H1 (cell line): ENCODE measurements around the gene CHRNG. TPM values are rescaled to one million over a fixed set of nuclear protein-coding genes. Genes with fewer than 3 reads are reported as not detected.

Experiments used
- CTCF ChIA-PET: fragments of 300-600 bp; sonication (Branson Sonifier 250); formaldehyde crosslinking; loops from one replicate; lab custom pipeline; 2021; ENCODE audit not compliant: partially characterized antibody; lab: Charles Lee
- POLR2A ChIA-PET: fragments of 300-600 bp; sonication (Branson Sonifier 250); formaldehyde crosslinking; loops from one replicate; lab custom pipeline; 2021; ENCODE audit warnings: inconsistent platforms; ENCODE audit not compliant: partially characterized antibody; lab: Charles Lee
- DNase-seq, 2 experiments: peaks; one replicate each; pipeline versions ENCODE4 v3.0.0 to v3.0.0-alpha.2; 2010 to 2022; ENCODE audit warnings: low spot score in 2 of 2, low read depth in 1 of 2, mixed read lengths in 1 of 2
- FAIRE-seq: peaks from 2 replicates; lab custom pipeline; 2011; peaks lifted over from hg19 to GRCh38; lab: Jason Lieb, UNC
- H2AFZ ChIP-seq: 2 replicates; pipeline ENCODE4 v1.8.1; 2012; ENCODE audit warnings: low read length, inconsistent platforms
- H2AK5ac ChIP-seq: 2 replicates; pipeline ENCODE4 v1.6.1; 2013; ENCODE audit warnings: low read depth, low read length
- H2BK120ac ChIP-seq: replicated peaks from 2 replicates; pipeline ENCODE3; 2013; ENCODE audit warnings: low read depth, low read length, inconsistent platforms
- H2BK12ac ChIP-seq: 2 replicates; pipeline ENCODE4 v1.6.1; 2013; ENCODE audit warnings: low read depth, low read length
- H2BK15ac ChIP-seq: 2 replicates; pipeline ENCODE4 v1.6.1; 2013; ENCODE audit warnings: low read length
- H2BK20ac ChIP-seq: 2 replicates; pipeline ENCODE4 v1.6.1; 2013; ENCODE audit warnings: low read length
- H2BK5ac ChIP-seq: 2 replicates; pipeline ENCODE4 v1.6.1; 2013; ENCODE audit warnings: low read depth, low read length
- H3K14ac ChIP-seq: 2 replicates; pipeline ENCODE4 v1.6.1; 2013; ENCODE audit warnings: inconsistent platforms; ENCODE audit not compliant: insufficient read length
- H3K18ac ChIP-seq: 2 replicates; pipeline ENCODE4 v1.6.1; 2013; ENCODE audit warnings: low read length; ENCODE audit errors: extremely low read depth
- H3K23ac ChIP-seq: 2 replicates; pipeline ENCODE4 v1.6.1; 2013; ENCODE audit warnings: inconsistent platforms; ENCODE audit not compliant: insufficient read length
- H3K23me2 ChIP-seq: 2 replicates; pipeline ENCODE4 v1.6.1; 2013; ENCODE audit warnings: low read depth, low read length
- H3K27ac ChIP-seq: 2 replicates; pipeline ENCODE4 v1.6.1; 2011; ENCODE audit warnings: low read depth, low read length, inconsistent platforms
- H3K27me3 ChIP-seq, 4 experiments: replicated peaks in 1 of 4; 1 replicate in 1 of 4; 2 replicates in 3 of 4; pipeline versions ENCODE4 v1.6.1 to v1.8.1; 2011 to 2013; ENCODE audit warnings: low read length in 3 of 4, mild to moderate bottlenecking in 3 of 4, inconsistent platforms in 2 of 4, mixed read lengths in 2 of 4, moderate library complexity in 1 of 4; ENCODE audit not compliant: control insufficient read depth in 3 of 4, insufficient read depth in 3 of 4; ENCODE audit errors: extremely low read depth in 1 of 4
- H3K36me3 ChIP-seq, 4 experiments: 2 replicates each; pipeline versions ENCODE4 v1.6.1 to v1.8.1; 2011 to 2013; ENCODE audit warnings: mild to moderate bottlenecking in 4 of 4, low read length in 3 of 4, moderate library complexity in 2 of 4, control low read depth in 1 of 4, inconsistent platforms in 1 of 4; ENCODE audit not compliant: insufficient read depth in 4 of 4, control insufficient read depth in 2 of 4
- H3K4ac ChIP-seq: replicated peaks from 2 replicates; pipeline ENCODE3; 2013; ENCODE audit warnings: low read length, low read depth, mixed read lengths, inconsistent platforms; ENCODE audit not compliant: insufficient read length
- H3K4me1 ChIP-seq, 4 experiments: replicated peaks in 1 of 4; 1 replicate in 1 of 4; 2 replicates in 3 of 4; pipeline versions ENCODE4 v1.6.1 to v1.8.1; 2011 to 2013; ENCODE audit warnings: low read length in 3 of 4, inconsistent platforms in 2 of 4, mixed read lengths in 1 of 4; ENCODE audit not compliant: insufficient read depth in 4 of 4, control insufficient read depth in 3 of 4
- H3K4me2 ChIP-seq, 2 experiments: 2 replicates each; pipeline versions ENCODE4 v1.6.1 to v1.8.1; 2011 to 2013; ENCODE audit warnings: low read depth in 2 of 2, low read length in 2 of 2, control low read depth in 1 of 2, inconsistent platforms in 1 of 2, mild to moderate bottlenecking in 1 of 2; ENCODE audit not compliant: insufficient read depth in 1 of 2
- H3K4me3 ChIP-seq, 4 experiments: fragments of 200-600, 300-600 bp in 1 of 4; sonication (generic), shearing (Covaris generic), sonication (Bioruptor Twin) in 1 of 4; 2 replicates each; pipeline versions ENCODE4 v1.5.1 to v1.8.1; 2011 to 2016; ENCODE audit warnings: low read length in 4 of 4, low read depth in 3 of 4, control low read depth in 2 of 4, inconsistent platforms in 2 of 4, mild to moderate bottlenecking in 2 of 4, mixed read lengths in 1 of 4, moderate library complexity in 1 of 4; ENCODE audit not compliant: insufficient read depth in 2 of 4; ENCODE audit errors: extremely low read depth in 1 of 4
- H3K56ac ChIP-seq: replicated peaks from 2 replicates; pipeline ENCODE3; 2013; ENCODE audit warnings: low read depth, mild to moderate bottlenecking, mixed read lengths, low read length, inconsistent platforms; ENCODE audit not compliant: insufficient read length
- H3K79me1 ChIP-seq: 2 replicates; pipeline ENCODE4 v1.6.1; 2013; ENCODE audit warnings: low read depth, low read length, control low read depth
- H3K79me2 ChIP-seq, 2 experiments: 2 replicates each; pipeline versions ENCODE4 v1.6.1 to v1.8.1; 2012 to 2013; ENCODE audit warnings: low read length in 2 of 2, mild to moderate bottlenecking in 2 of 2, inconsistent platforms in 1 of 2; ENCODE audit not compliant: insufficient read depth in 2 of 2, control insufficient read depth in 1 of 2
- H3K9ac ChIP-seq, 4 experiments: replicated peaks in 1 of 4; 1 replicate in 1 of 4; 2 replicates in 3 of 4; pipeline versions ENCODE4 v1.6.1 to v1.8.1; 2011 to 2013; ENCODE audit warnings: low read depth in 3 of 4, low read length in 3 of 4, control low read depth in 2 of 4, mild to moderate bottlenecking in 2 of 4, moderate library complexity in 2 of 4, inconsistent platforms in 1 of 4; ENCODE audit errors: extremely low read depth in 1 of 4
- H3K9me3 ChIP-seq, 2 experiments: 2 replicates each; pipeline versions ENCODE4 v1.6.1 to v1.8.1; 2012 to 2013; ENCODE audit warnings: mild to moderate bottlenecking in 2 of 2, moderate library complexity in 2 of 2, control low read depth in 1 of 2, inconsistent platforms in 1 of 2, low read depth in 1 of 2, low read length in 1 of 2, mixed read lengths in 1 of 2; ENCODE audit not compliant: insufficient read depth in 2 of 2
- H4K20me1 ChIP-seq, 2 experiments: replicated peaks in 1 of 2; 2 replicates each; pipeline versions ENCODE3 to v1.8.1; 2011 to 2013; ENCODE audit warnings: inconsistent platforms in 2 of 2, low read length in 2 of 2, mild to moderate bottlenecking in 1 of 2; ENCODE audit not compliant: insufficient read depth in 2 of 2, control insufficient read depth in 1 of 2
- H4K5ac ChIP-seq: 2 replicates; pipeline ENCODE4 v1.6.1; 2013; ENCODE audit warnings: low read length, low read depth, mixed read lengths, inconsistent platforms; ENCODE audit not compliant: insufficient read length
- H4K8ac ChIP-seq: 2 replicates; pipeline ENCODE4 v1.8.0; 2013; ENCODE audit warnings: mild to moderate bottlenecking, moderate library complexity, low read length, inconsistent platforms; ENCODE audit not compliant: insufficient read depth; ENCODE audit errors: extremely low read depth
- H4K91ac ChIP-seq: replicated peaks from 2 replicates; pipeline ENCODE3; 2013; ENCODE audit warnings: low read length, mixed read lengths, inconsistent platforms; ENCODE audit not compliant: insufficient read length
- CEBPB ChIP-seq: IDR thresholded peaks from 2 replicates; pipeline ENCODE4 v1.6.1; 2012; ENCODE audit warnings: low read depth, low read length
- GTF2F1 ChIP-seq: IDR thresholded peaks from 2 replicates; pipeline ENCODE4 v1.6.1; 2012; ENCODE audit warnings: low read depth, low read length, improper control_type of control experiment, borderline replicate concordance
- JUN ChIP-seq: IDR thresholded peaks from 2 replicates; pipeline ENCODE4 v1.6.1; 2011; ENCODE audit warnings: low read depth, mild to moderate bottlenecking, improper control_type of control experiment, low read length
- SAP30 ChIP-seq: fragments of 300-600 bp; sonication (generic); IDR thresholded peaks from 2 replicates; pipeline ENCODE4 v1.7.1; 2012; ENCODE audit warnings: low read length, moderate library complexity, mild to moderate bottlenecking, inconsistent platforms; ENCODE audit not compliant: insufficient read depth, insufficient replicate concordance
- SIRT6 ChIP-seq: IDR thresholded peaks from one replicate; pipeline ENCODE4 v1.7.1; 2012; ENCODE audit warnings: low read length, inconsistent platforms
- SP4 ChIP-seq: IDR thresholded peaks from 2 replicates; pipeline ENCODE4 v1.6.1; 2012; ENCODE audit warnings: low read length, inconsistent platforms
- YY1 ChIP-seq: IDR thresholded peaks from 2 replicates; pipeline ENCODE4 v1.6.1; 2011; ENCODE audit warnings: low read depth, mild to moderate bottlenecking, low read length
- WGBS, 2 experiments: shearing (Covaris generic) in 1 of 2; methylation state at CpG; one replicate each; pipeline versions ENCODE4 v1.1.6 to v1.1.7; 2013 to 2015; ENCODE audit warnings: low lambda C conversion rate in 2 of 2, mixed read lengths in 2 of 2, inconsistent platforms in 1 of 2, low coverage in 1 of 2, missing lambda C conversion rate in 1 of 2; ENCODE audit not compliant: insufficient replicate concordance in 2 of 2, insufficient coverage in 1 of 2, insufficient read length in 1 of 2; ENCODE audit errors: extremely low coverage in 1 of 2, missing lambda C conversion rate in 1 of 2; 5-methylcytosine and 5-hydroxymethylcytosine counted together
- polyA plus RNA-seq, 7 experiments: library from polyadenylated mRNA; depleted of rRNA in 3 of 7; stranded (reverse) in 5 of 7; unstranded in 2 of 7; fragments of >200 nt in 5 of 7; fragments of 200-250 nt in 2 of 7; gene quantifications; 1 replicate in 5 of 7; 2 replicates in 1 of 7; 4 replicates in 1 of 7; pipeline versions ENCODE4 v1.2.1 to v1.2.3, GENCODE V29; 2011 to 2013; ENCODE audit warnings: missing spikeins in 2 of 7, mixed read lengths in 2 of 7
- total RNA-seq: library from RNA; stranded (reverse); fragmentation: NEBNext Ultra II Directional; extraction: Animal tissue kit (Norgen Biotek cat#: 25700); gene quantifications from 2 replicates; pipeline ENCODE4 v1.2.1, GENCODE V29; 2021

CHRNG gene
- total and polyA plus RNA-seq, 2 of the 8 experiments (the other 6 are each of a cell fraction or from before 2014, with no cell fraction given), result 0.05 TPM; not detected in 1

DNA sequence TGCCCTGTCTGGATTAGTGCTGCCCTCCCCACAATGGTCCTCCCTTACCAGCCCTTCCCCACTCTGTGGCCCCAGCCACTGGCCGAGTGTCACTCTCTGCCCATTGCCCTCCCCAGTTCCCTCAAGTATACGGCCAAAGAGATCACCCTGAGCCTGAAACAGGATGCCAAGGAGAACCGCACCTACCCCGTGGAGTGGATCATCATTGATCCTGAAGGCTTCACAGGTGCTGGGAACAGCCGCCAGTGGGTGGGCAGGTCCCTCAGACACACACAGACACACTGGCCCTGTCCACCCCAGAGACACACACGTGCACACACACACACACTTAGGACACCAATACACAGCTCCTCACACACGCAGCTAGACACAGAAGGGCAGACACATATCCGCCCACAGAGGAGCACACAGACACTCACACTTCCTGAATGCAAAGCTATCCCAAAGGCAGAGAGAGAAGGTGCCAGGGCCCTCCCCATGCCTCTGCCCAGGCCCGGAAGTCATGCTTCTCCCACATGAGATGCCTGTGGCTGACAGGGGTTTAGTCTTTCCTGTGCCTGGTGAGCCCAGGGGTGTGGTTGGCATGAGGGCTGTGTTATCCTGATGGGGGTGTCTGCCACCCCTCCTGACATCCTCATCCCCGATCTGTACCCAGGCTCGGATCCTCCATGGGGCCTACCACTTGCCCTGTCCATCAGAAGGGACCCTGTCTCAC is 10.6 kb upstream of the CHRNG start:
- no peak overlapping the region for H3K27ac ChIP-seq
- H2AFZ ChIP-seq, result no peak overlapping the region
- H4K5ac ChIP-seq, result no peak overlapping the region
- no peak overlapping the region for H2BK20ac ChIP-seq
- ChIA-PET POLR2A (interaction anchor here (0.9 to 1.8 kb wide), 2 partner anchors 9 to 10 kb away, joined by 3 to 4 read pairs; partner anchors contain the start of gene PRSS56), CTCF (interaction anchor here (1.4 to 1.6 kb wide), 2 partner anchors 10 to 38 kb away, joined by 4 to 5 read pairs; no protein-coding TSS in a partner anchor)
- H3K23me2 ChIP-seq, result peaks cover 3% of the 10 kb centered on the region; the same call in 1 of the 2 replicates
- no peak overlapping the region for H3K9ac ChIP-seq
- H3K4ac ChIP-seq, result no peak overlapping the region
- no peak overlapping the region for H3K23ac ChIP-seq
- no peaks in the 10 kb centered on the region for H3K36me3 ChIP-seq
- no peak overlapping the region for H3K14ac ChIP-seq
- H3K27me3 ChIP-seq, result peaks cover under 1 to 16% (median 7%) of the 10 kb centered on the region in 4 experiments
- H4K91ac ChIP-seq, result no peak overlapping the region
- H3K9me3 ChIP-seq, result no peaks in the 10 kb centered on the region
- H3K4me1 ChIP-seq, result peaks cover 0 to 10% (median 5%) of the 10 kb centered on the region in 4 experiments; a peak in 6 of 7 replicates
- no peak overlapping the region for H2BK5ac ChIP-seq
- no peaks in the 10 kb centered on the region for H3K79me2 ChIP-seq
- no peak for TF ChIP-seq YY1
- TF ChIP-seq JUN, result no peak
- TF ChIP-seq SIRT6, result no peak
- TF ChIP-seq CEBPB, result no peak
- TF ChIP-seq GTF2F1, result no peak
- TF ChIP-seq SAP30, result no peak
- no peak for TF ChIP-seq SP4
- no peak overlapping the region for H3K4me2 ChIP-seq
- H2BK15ac ChIP-seq, result no peak overlapping the region
- no peak overlapping the region; the same call in 1 of the 2 replicates for H2AK5ac ChIP-seq
- no peak for FAIRE-seq
- H3K56ac ChIP-seq, result no peak overlapping the region
- H3K18ac ChIP-seq, result no peak overlapping the region
- no peak for DNase-seq
- WGBS, 2 experiments, result 89% methylated on average over 11 of the region's 11 CpGs; no CpG with 5 or more reads in 1 of the 2 experiments
- H3K79me1 ChIP-seq, result no peaks in the 10 kb centered on the region
- H2BK120ac ChIP-seq, result no peak overlapping the region
- no peak overlapping the region for H3K4me3 ChIP-seq
- H2BK12ac ChIP-seq, result no peak overlapping the region
- H4K20me1 ChIP-seq, result peaks cover 0 to 2% of the 10 kb centered on the region in 2 experiments
- no peak overlapping the region for H4K8ac ChIP-seq
